ENCODE data around the gene ANO4.
"Not testable (repeated sequence)": the region's sequence is repeated elsewhere in the genome, so short reads cannot be mapped to it uniquely, and the experiment has no call there.

ANO4 gene

DNA sequence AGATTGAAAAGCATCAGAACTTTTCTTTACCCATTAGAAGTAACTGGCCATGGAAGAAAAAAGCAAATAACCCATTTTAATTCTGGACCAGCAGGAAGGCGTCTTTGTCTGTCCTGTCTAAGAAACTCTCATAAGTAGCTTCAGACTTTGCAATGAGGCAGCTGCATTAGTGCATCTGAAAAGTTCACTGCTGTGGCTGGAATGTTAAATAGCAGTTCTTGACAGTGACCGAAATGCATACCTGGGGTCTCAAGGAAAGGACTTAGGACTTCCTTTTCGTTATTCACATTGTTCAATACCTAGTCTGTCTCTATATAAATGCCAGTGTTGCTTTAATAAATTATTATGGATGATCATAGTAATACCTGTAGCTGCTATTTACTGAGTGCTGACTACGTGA, 125.9 kb downstream of the ANO4 start:
- TF ChIP-seq ZFX (IDR thresholded peaks at IDR 0.05), result no peak
- TF ChIP-seq, protein P1, sequence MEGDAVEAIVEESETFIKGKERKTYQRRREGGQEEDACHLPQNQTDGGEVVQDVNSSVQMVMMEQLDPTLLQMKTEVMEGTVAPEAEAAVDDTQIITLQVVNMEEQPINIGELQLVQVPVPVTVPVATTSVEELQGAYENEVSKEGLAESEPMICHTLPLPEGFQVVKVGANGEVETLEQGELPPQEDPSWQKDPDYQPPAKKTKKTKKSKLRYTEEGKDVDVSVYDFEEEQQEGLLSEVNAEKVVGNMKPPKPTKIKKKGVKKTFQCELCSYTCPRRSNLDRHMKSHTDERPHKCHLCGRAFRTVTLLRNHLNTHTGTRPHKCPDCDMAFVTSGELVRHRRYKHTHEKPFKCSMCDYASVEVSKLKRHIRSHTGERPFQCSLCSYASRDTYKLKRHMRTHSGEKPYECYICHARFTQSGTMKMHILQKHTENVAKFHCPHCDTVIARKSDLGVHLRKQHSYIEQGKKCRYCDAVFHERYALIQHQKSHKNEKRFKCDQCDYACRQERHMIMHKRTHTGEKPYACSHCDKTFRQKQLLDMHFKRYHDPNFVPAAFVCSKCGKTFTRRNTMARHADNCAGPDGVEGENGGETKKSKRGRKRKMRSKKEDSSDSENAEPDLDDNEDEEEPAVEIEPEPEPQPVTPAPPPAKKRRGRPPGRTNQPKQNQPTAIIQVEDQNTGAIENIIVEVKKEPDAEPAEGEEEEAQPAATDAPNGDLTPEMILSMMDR (conservative IDR thresholded peaks at IDR 0.05), result no peak
- H3K27ac ChIP-seq, result no peak overlapping the region

DNA sequence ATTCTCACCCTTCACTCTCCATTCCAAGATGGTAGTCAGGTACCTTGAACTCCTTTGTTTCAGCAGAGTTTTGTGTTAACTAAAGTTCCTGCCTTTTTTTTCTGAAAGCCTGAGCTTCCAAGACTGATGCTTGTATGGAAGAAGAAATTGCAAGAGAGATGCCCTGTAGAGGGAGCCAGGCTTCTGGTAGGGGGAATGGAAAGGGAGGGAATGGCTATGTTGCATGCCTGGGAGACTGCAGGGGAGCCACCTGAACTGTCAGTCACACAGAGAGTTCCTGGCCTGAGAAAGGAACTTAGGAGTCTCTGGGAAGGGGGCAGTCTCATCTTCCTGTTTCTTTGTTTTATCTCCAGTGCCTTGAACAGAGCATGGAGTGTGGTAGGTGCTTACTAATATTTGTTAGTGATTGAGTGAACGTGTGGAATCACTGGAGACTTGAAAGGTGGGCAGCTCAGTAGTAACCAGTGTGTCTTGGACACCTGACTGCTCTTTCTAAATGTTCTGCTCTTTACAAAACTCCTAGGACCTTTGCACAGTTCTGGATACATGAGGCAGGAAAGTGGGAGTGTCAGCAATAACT, 132.2 kb downstream of the ANO4 start:
- no peak for TF ChIP-seq ZFX (IDR thresholded peaks at IDR 0.05)
- TF ChIP-seq, protein P1 (conservative IDR thresholded peaks at IDR 0.05), result peak; percentile 44
- no peak overlapping the region for H3K27ac ChIP-seq

DNA sequence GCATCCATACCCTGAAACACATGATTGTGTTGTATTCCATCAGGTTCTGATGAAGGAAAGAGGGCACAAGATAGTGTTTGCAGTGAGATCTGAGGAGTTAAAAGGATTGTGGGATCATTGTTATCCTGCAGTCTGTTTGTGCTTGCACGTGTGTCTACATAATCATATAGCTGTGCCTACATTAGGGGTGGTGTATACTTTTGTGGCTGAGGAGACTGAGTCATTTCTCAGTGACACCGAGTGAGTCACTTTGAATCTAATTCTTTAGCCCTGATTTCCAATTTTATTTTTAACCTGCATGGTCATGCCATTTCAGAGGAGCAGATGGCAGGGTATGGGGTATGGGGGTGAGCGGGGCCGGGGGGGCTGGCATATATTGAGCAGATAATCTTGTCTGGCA, 133.2 kb downstream of the ANO4 start:
- H3K27ac ChIP-seq, result no peak overlapping the region
- no peak for TF ChIP-seq ZFX (IDR thresholded peaks at IDR 0.05)
- TF ChIP-seq, protein P1 (conservative IDR thresholded peaks at IDR 0.05), result no peak

DNA sequence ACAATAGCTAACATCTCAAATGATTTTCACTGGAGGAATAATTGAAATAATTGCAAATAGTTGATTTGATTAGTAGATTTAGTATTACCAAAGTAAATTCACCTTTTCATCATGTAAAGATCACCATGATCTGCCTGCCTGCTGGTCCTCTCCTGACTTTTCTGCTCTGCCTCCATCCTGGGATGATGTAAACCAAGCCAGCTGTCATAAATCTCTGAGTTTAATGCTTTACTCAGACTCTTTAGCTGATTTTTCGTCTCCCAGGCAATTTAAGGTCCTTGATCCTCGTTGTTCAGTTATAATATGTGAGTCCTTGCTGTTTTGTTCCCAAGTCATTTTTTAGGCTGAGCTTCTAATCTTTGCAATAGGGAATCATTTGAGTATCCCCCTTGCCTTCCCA, 138.0 kb downstream of the ANO4 start:
- TF ChIP-seq, protein P1 (conservative IDR thresholded peaks at IDR 0.05), result no peak
- TF ChIP-seq ZFX (IDR thresholded peaks at IDR 0.05), result no peak
- H3K27ac ChIP-seq, result no peak overlapping the region

DNA sequence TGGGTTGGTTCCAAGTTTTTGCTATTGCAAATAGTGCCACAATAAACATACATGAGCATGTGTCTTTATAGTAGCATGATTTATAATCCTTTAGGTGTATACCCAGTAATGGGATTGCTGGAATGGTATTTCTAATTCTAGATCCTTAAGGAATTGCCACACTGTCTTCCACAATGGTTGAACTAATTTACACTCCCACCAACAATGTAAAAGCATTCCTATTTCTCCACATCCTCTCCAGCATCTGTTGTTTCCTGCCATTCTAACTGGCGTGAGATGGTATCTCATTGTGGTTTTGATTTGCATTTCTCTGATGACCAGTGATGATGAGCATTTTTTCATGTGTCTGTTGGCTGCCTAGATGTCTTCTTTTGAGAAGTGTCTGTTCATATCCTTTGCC, 139.0 kb downstream of the ANO4 start:
- H3K27ac ChIP-seq, result not testable (repeated sequence)

DNA sequence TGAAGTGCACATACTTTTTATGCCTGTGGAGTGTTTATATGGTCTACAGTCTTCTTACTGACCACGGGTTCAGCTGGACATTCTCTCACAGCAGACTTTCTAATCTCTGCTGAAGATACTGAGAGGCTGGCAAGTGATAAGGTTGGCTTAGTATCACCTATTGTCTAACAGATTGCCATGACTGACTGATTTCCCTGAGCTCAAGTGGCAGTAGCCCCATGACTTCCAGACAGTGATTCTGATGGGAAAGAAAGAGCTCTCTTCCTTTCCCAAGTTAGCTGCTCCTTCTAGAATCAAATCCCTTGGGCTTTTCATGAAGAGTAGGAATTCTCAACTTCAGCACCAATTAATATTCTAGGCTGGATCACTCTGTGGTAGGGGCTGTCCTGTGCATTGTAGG, 141.4 kb downstream of the ANO4 start:
- TF ChIP-seq, protein P1 (conservative IDR thresholded peaks at IDR 0.05), result no peak
- no peak for TF ChIP-seq ZFX (IDR thresholded peaks at IDR 0.05)

DNA sequence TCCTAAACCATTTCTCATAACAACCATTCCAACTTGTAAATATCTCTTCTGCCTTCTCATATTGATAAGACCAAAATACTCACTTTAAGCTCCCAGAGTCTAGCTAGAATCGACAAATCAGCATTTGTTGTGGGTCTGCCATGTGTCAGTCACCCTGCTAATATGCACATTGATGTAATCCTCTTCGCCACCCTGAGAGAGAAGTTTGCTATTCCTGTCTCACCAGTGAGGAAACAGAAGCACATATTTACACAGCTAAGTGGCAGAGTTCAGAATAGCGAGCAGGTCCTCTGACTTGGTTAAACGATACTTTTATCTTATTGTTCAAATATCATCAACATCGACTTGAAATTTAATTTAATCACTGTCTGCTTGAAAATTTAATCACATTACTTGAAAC, 142.1 kb downstream of the ANO4 start:
- H3K27ac ChIP-seq, result no peak overlapping the region
- TF ChIP-seq, protein P1 (conservative IDR thresholded peaks at IDR 0.05), result no peak
- TF ChIP-seq ZFX (IDR thresholded peaks at IDR 0.05), result no peak

More for the DNA sequence above, 141.4 kb downstream of the ANO4 start:
- H3K27ac ChIP-seq, result no peak overlapping the region

DNA sequence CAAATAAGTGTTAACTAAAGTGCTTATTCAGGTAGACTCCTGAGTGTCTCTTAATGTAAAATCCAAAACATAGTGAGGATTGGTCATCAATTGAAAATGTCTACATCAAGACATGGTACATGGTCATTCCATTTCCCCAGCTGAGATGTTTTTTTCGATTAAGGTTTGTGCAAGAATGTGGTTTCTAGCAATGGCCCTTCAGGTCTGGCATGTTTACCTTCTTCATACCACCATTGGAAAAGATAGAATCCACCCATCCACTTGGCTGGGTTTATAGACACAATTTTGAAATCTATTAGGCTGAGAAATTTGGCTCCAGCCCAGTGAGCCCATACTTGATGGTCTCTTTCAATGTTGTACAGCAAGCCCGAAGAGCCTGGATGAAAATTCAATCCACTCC, 145.9 kb downstream of the ANO4 start:
- H3K27ac ChIP-seq, result no peak overlapping the region
- TF ChIP-seq, protein P1 (conservative IDR thresholded peaks at IDR 0.05), result no peak
- TF ChIP-seq ZFX (IDR thresholded peaks at IDR 0.05), result no peak
